ENCODE data around the gene AURKAIP1. TPM values are rescaled to one million over a fixed set of nuclear protein-coding genes. Genes with fewer than 3 reads are reported as not detected.
A peak's percentile ranks its signal among the peaks of the same experiment; 100 is the strongest.

Gene AURKAIP1
- 100 to 1,000 TPM; 224 to 328 TPM for total RNA-seq
- polyA plus RNA-seq (ENCODE audit: insufficient read depth, low read depth, low replicate concordance), result 313 TPM
- long read RNA-seq, donor 1, transcript AURKAIP1-203 (3 exons, 1,072 nt), result minor isoform, 8 of 95 reads
- long read RNA-seq, donor 1, transcript AURKAIP1-202 (4 exons, 1,047 nt), result major isoform, 52 of 95 reads
- long read RNA-seq, donor 1, transcript AURKAIP1-204 (4 exons, 875 nt), result minor isoform, 19 of 95 reads
- long read RNA-seq, donor 1, partial matches to known transcripts, result 14 of 95 reads
- long read RNA-seq, donor 1, other reads (novel, unspliced or antisense), result 0 of 95 reads
- long read RNA-seq, donor 2, transcript AURKAIP1-204 (4 exons, 875 nt), result minor isoform, 21 of 85 reads
- long read RNA-seq, donor 2, transcript AURKAIP1-203 (3 exons, 1,072 nt), result minor isoform, 5 of 85 reads
- long read RNA-seq, donor 2, transcript AURKAIP1-202 (4 exons, 1,047 nt), result major isoform, 37 of 85 reads
- long read RNA-seq, donor 2, transcript AURKAIP1-201 (4 exons, 798 nt), result minor isoform, 5 of 85 reads
- long read RNA-seq, donor 2, partial matches to known transcripts, result 17 of 85 reads
- long read RNA-seq, donor 2, other reads (novel, unspliced or antisense), result 0 of 85 reads

DNA sequence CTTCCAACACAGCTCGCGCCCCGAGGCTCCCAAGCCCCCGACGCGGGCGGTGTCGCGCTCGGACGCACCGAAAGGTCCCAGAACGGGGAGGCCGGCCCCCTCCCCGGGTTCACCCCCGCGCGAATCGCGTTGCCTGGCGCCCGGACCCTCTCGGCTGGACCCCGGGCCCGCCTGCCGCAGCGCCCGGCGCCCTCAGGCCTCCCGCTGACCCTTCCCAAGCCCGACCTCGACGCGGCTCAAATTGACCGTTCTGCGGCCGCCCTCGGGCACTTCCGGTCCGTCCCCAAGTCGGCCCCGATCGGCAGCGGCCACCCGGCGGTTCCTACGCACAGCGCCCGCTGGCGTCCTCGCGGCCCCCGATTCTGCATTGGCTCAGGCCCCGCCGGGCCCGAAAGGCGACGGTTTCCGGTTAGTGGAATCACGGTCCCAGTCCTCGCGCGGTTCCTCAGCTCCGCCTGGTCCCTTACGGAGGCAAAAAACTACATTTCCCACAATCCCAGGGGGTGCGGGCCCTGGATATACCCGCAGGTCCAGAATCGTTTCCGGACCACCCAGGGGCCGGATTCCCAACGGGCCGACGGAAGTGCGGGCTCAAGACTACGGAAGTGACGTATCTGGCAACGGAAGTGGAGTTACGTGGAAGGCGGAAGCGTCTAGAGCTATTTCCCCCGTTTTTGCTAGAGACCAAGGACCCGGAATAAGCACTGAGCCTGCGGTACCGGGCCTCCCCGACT, at the start of gene AURKAIP1:
TSS of gene AURKAIP1 (minus strand) at position 279 of the 734 bp plus-strand sequence. CDS start 451 bp downstream, outside the sequence.
- peaks cover 28% of the 10 kb centered on the region for H3K4me1 ChIP-seq
- H3K4me3 ChIP-seq, result peak within 1 kb of the TSS; percentile 91 to 100
- H3K36me3 ChIP-seq (ENCODE audit: low read depth, missing control alignments), result no peaks in the 10 kb centered on the region
- intact Hi-C loops (cut with DNase I; ENCODE audit: low total_unique reads), result no loop called here
- peak within 1 kb of the TSS; percentile 82 to 93 for H3K27ac ChIP-seq
- 0 to 1% methylated on average over 6 to 79 of the region's 85 CpGs for WGBS, 2 donors
- no peak for TF ChIP-seq POLR2A (IDR thresholded peaks at IDR 0.05)
- TF ChIP-seq, protein P1, sequence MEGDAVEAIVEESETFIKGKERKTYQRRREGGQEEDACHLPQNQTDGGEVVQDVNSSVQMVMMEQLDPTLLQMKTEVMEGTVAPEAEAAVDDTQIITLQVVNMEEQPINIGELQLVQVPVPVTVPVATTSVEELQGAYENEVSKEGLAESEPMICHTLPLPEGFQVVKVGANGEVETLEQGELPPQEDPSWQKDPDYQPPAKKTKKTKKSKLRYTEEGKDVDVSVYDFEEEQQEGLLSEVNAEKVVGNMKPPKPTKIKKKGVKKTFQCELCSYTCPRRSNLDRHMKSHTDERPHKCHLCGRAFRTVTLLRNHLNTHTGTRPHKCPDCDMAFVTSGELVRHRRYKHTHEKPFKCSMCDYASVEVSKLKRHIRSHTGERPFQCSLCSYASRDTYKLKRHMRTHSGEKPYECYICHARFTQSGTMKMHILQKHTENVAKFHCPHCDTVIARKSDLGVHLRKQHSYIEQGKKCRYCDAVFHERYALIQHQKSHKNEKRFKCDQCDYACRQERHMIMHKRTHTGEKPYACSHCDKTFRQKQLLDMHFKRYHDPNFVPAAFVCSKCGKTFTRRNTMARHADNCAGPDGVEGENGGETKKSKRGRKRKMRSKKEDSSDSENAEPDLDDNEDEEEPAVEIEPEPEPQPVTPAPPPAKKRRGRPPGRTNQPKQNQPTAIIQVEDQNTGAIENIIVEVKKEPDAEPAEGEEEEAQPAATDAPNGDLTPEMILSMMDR (IDR thresholded peaks at IDR 0.05), result peak in 2 of 3 experiments; percentile 33 to 55
- H3K27me3 ChIP-seq, result no peaks in the 10 kb centered on the region
- H3K9me3 ChIP-seq, result no peaks in the 10 kb centered on the region
- DNase-seq, result peak; percentile 99

- Histone ChIP-seq H3K4me3 (no peak overlapping the region), H3K4me1 (peaks cover 18% of the 10 kb centered on the region), H3K27ac (peak overlapping the region in 1 of 2 donors; percentile 83), H3K27me3 (no peaks in the 10 kb centered on the region), H3K9me3 (no peaks in the 10 kb centered on the region), H3K36me3 (ENCODE audit: low read depth, missing control alignments) (no peaks in the 10 kb centered on the region)
- intact Hi-C loops (cut with DNase I; ENCODE audit: low total_unique reads), result no loop called here
- TF ChIP-seq POLR2A (IDR thresholded peaks at IDR 0.05), result no peak
- TF ChIP-seq, protein P1 (IDR thresholded peaks at IDR 0.05), result no peak
- WGBS, 2 donors, result 66 to 75% methylated on average over 15 of the region's 15 CpGs
- peak; percentile 75 for DNase-seq
These were observed 49.7 kb upstream of the AURKAIP1 start for GRCh38 chr1:1424707-1425106.

DNA sequence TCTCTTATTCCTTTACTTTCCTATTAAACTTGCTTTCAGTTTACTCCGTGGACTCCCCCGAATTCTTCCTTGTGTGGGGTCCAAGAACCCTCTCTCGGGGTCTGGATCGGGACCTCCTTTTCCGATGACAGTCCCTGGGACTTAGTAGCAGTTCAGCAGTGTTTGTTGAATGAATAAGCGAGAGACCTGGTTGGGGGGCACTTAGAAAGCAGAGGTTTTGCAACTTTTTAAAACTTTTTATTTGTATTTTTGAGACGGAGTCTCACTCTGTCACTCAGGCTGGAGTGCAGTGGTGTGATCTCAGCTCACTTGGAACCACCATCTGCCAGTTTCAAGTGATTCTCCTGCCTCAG, 48.2 kb upstream of the AURKAIP1 start:
- 93 to 94% methylated on average over 7 of the region's 7 CpGs for WGBS, 2 donors
- intact Hi-C loops (cut with DNase I; ENCODE audit: low total_unique reads), result no loop called here
- H3K4me1 ChIP-seq, result peaks cover 20% of the 10 kb centered on the region

DNA sequence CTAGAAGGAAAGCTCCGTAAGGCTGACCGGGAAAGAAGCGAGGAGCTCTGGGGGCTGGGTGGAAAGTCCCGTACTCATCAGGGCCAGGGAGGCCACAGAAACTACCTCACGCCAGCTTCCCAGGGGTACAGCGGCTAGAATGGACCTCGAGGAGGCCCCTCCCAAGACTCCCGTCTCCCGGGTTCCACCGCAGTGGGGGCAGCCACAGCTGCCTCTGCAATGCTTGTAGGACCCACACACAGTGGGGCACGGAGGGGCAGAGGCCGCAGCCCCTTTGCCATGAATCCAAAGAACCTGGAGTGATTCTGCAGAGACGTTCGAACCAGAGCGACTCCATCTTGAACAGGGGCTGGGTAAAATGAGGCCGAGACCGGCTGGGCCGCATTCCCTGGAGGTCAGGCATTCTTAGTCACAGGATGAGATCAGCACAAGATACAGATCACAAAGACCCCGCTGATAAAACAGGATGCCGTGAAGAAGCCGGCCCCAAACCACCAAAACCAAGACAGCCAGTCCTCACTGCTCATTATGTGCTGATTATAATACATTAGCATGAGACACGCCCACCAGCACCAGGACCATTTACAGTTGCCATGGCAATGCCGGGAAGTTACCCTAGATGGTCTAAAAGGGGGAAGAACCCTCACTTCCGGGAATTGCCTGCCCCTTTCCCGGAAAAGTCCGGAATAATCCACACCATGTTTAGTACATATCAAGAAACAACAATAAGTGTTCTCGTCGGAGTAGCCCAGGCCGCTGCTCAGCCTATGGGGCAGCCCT, 47.6 kb upstream of the AURKAIP1 start:
- Histone ChIP-seq H3K9me3 (no peaks in the 10 kb centered on the region), H3K27me3 (no peaks in the 10 kb centered on the region), H3K27ac (no peak overlapping the region), H3K36me3 (ENCODE audit: low read depth, missing control alignments) (no peaks in the 10 kb centered on the region), H3K4me3 (no peak overlapping the region), H3K4me1 (peaks cover 21% of the 10 kb centered on the region)
- no peak for TF ChIP-seq POLR2A (IDR thresholded peaks at IDR 0.05)
- TF ChIP-seq, protein P1 (IDR thresholded peaks at IDR 0.05), result no peak
- WGBS, 2 donors, result 77 to 79% methylated on average over 24 to 29 of the region's 29 CpGs
- DNase-seq, result no peak
- intact Hi-C loops (cut with DNase I; ENCODE audit: low total_unique reads), result no loop called here

More for the DNA sequence above, 48.2 kb upstream of the AURKAIP1 start:
- DNase-seq, result no peak
- Histone ChIP-seq H3K27me3 (no peaks in the 10 kb centered on the region), H3K27ac (no peak overlapping the region), H3K9me3 (no peaks in the 10 kb centered on the region), H3K36me3 (ENCODE audit: low read depth, missing control alignments) (no peaks in the 10 kb centered on the region), H3K4me3 (no peak overlapping the region)
- TF ChIP-seq, protein P1 (IDR thresholded peaks at IDR 0.05), result no peak
- TF ChIP-seq POLR2A (IDR thresholded peaks at IDR 0.05), result no peak

All from testis (tissue), 5 donors.